Measurements from ENCODE around the gene PILRA. TPM values are rescaled to one million over a fixed set of nuclear protein-coding genes. Genes with fewer than 3 reads are reported as not detected.

PILRA gene
- total and polyA plus RNA-seq, 2 experiments from 2014 or later: 0.38 to 5.3 TPM

DNA sequence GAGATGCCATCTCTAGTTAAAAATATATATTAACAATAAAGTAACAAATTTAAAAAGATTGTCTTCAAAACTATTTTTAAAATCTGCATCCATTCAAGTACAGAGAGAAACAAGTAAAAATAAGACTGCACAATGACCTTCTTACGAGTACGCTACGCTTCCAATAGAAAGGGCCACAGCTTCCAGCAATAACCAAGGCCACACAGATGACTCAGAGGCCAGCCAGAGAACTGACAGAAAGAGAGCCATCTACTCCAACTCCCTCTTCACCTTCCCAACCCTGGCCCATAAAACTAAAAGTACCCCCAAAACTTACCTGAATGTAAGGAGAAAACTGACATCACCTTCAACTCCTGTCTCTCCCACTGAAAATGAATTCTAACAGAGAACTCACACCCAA lies 26.8 kb downstream of the PILRA start (continued):
- TF ChIP-seq, protein P1, sequence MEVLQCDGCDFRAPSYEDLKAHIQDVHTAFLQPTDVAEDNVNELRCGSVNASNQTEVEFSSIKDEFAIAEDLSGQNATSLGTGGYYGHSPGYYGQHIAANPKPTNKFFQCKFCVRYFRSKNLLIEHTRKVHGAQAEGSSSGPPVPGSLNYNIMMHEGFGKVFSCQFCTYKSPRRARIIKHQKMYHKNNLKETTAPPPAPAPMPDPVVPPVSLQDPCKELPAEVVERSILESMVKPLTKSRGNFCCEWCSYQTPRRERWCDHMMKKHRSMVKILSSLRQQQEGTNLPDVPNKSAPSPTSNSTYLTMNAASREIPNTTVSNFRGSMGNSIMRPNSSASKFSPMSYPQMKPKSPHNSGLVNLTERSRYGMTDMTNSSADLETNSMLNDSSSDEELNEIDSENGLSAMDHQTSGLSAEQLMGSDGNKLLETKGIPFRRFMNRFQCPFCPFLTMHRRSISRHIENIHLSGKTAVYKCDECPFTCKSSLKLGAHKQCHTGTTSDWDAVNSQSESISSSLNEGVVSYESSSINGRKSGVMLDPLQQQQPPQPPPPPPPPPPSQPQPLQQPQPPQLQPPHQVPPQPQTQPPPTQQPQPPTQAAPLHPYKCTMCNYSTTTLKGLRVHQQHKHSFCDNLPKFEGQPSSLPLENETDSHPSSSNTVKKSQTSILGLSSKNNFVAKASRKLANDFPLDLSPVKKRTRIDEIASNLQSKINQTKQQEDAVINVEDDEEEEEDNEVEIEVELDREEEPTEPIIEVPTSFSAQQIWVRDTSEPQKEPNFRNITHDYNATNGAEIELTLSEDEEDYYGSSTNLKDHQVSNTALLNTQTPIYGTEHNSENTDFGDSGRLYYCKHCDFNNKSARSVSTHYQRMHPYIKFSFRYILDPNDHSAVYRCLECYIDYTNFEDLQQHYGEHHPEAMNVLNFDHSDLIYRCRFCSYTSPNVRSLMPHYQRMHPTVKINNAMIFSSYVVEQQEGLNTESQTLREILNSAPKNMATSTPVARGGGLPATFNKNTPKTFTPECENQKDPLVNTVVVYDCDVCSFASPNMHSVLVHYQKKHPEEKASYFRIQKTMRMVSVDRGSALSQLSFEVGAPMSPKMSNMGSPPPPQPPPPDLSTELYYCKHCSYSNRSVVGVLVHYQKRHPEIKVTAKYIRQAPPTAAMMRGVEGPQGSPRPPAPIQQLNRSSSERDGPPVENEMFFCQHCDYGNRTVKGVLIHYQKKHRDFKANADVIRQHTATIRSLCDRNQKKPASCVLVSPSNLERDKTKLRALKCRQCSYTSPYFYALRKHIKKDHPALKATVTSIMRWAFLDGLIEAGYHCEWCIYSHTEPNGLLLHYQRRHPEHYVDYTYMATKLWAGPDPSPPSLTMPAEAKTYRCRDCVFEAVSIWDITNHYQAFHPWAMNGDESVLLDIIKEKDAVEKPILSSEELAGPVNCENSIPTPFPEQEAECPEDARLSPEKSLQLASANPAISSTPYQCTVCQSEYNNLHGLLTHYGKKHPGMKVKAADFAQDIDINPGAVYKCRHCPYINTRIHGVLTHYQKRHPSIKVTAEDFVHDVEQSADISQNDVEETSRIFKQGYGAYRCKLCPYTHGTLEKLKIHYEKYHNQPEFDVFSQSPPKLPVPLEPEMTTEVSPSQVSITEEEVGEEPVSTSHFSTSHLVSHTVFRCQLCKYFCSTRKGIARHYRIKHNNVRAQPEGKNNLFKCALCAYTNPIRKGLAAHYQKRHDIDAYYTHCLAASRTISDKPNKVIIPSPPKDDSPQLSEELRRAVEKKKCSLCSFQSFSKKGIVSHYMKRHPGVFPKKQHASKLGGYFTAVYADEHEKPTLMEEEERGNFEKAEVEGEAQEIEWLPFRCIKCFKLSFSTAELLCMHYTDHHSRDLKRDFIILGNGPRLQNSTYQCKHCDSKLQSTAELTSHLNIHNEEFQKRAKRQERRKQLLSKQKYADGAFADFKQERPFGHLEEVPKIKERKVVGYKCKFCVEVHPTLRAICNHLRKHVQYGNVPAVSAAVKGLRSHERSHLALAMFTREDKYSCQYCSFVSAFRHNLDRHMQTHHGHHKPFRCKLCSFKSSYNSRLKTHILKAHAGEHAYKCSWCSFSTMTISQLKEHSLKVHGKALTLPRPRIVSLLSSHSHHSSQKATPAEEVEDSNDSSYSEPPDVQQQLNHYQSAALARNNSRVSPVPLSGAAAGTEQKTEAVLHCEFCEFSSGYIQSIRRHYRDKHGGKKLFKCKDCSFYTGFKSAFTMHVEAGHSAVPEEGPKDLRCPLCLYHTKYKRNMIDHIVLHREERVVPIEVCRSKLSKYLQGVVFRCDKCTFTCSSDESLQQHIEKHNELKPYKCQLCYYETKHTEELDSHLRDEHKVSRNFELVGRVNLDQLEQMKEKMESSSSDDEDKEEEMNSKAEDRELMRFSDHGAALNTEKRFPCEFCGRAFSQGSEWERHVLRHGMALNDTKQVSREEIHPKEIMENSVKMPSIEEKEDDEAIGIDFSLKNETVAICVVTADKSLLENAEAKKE (CRISPR knock-in tag; IDR thresholded peaks at IDR 0.05): no peak
- no peak for TF ChIP-seq EZH2 (IDR thresholded peaks at IDR 0.05; ENCODE audit: low read depth, unreplicated experiment)
- TF ChIP-seq JUNB (IDR thresholded peaks at IDR 0.05; ENCODE audit: unreplicated experiment): no peak
- TF ChIP-seq CREB1 (CRISPR knock-in tag; IDR thresholded peaks at IDR 0.05; ENCODE audit: low read depth): no peak
- TF ChIP-seq ZNF331 (CRISPR knock-in tag; IDR thresholded peaks at IDR 0.05; ENCODE audit: low read depth): no peak
- TF ChIP-seq, protein P2, sequence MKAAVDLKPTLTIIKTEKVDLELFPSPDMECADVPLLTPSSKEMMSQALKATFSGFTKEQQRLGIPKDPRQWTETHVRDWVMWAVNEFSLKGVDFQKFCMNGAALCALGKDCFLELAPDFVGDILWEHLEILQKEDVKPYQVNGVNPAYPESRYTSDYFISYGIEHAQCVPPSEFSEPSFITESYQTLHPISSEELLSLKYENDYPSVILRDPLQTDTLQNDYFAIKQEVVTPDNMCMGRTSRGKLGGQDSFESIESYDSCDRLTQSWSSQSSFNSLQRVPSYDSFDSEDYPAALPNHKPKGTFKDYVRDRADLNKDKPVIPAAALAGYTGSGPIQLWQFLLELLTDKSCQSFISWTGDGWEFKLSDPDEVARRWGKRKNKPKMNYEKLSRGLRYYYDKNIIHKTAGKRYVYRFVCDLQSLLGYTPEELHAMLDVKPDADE (IDR thresholded peaks at IDR 0.05): no peak
- TF ChIP-seq POLR2AphosphoS5 (IDR thresholded peaks at IDR 0.05; ENCODE audit: low read depth): no peak
- TF ChIP-seq NANOG (IDR thresholded peaks at IDR 0.05; ENCODE audit: borderline replicate concordance): no peak

DNA sequence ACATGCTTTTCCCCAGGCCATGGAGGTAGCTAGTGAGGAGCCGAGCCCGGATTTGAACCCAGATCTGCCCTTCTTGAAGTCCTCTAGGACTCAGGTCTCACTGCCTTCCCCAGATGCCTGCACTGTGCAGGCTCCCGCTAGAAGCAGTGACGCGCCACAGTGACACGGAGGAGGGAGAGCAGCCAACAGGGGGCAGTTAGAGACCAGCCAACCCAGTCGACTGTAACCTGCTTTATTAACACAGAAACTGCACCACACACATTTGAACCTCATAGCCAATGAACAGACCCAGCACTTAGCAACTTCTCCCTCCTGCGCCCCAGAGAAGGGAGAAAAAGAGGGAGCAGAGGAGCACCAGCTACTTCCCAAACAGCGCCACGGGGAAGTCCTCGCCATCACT lies 27.4 kb downstream of the PILRA start:
- Histone ChIP-seq H3K36me3 (ENCODE audit: insufficient read depth) (no peaks in the 10 kb centered on the region), H3K9me2 (ENCODE audit: insufficient read depth) (no peaks in the 10 kb centered on the region), H3K79me2 (replicated peaks; ENCODE audit: insufficient read depth) (no peaks in the 10 kb centered on the region), H3K4me3 (no peak overlapping the region), H3K4me1 (ENCODE audit: insufficient read depth) (peaks cover 10% of the 10 kb centered on the region), H4K20me1 (replicated peaks; ENCODE audit: insufficient read depth) (no peaks in the 10 kb centered on the region; the same call in 1 of the 2 replicates), H3K27me3 (ENCODE audit: insufficient read depth) (0 out of 2 replicates have a peak, but pooled peaks cover 8% of the 10 kb centered on the region), H2AFZ (peak overlapping the region; percentile 83), H3F3A (replicated peaks; ENCODE audit: low read depth) (no peaks in the 10 kb centered on the region), H3K4me2 (0 out of 2 replicates have a peak overlapping the region, but pooled peaks have one; percentile 20), H3K27ac (ENCODE audit: low read depth) (no peak overlapping the region)
- Mint-ChIP-seq H3K36me3 (ENCODE audit: low read depth) (no peaks in the 10 kb centered on the region), H3K27ac (no peak overlapping the region), H3K27me3 (ENCODE audit: insufficient read depth, low read depth, poor library complexity) (peaks cover 10% of the 10 kb centered on the region), H3K9me3 (no peaks in the 10 kb centered on the region), H3K4me3 (no peak overlapping the region), H3K4me1 (peaks cover 19% of the 10 kb centered on the region)
- ATAC-seq (peak; percentile 86), DNase-seq (ENCODE audit: low spot score) (peak; percentile 72)
- TF ChIP-seq CREB1 (CRISPR knock-in tag; IDR thresholded peaks at IDR 0.05; ENCODE audit: low read depth): peak; percentile 79
- TF ChIP-seq, protein P3, sequence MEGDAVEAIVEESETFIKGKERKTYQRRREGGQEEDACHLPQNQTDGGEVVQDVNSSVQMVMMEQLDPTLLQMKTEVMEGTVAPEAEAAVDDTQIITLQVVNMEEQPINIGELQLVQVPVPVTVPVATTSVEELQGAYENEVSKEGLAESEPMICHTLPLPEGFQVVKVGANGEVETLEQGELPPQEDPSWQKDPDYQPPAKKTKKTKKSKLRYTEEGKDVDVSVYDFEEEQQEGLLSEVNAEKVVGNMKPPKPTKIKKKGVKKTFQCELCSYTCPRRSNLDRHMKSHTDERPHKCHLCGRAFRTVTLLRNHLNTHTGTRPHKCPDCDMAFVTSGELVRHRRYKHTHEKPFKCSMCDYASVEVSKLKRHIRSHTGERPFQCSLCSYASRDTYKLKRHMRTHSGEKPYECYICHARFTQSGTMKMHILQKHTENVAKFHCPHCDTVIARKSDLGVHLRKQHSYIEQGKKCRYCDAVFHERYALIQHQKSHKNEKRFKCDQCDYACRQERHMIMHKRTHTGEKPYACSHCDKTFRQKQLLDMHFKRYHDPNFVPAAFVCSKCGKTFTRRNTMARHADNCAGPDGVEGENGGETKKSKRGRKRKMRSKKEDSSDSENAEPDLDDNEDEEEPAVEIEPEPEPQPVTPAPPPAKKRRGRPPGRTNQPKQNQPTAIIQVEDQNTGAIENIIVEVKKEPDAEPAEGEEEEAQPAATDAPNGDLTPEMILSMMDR (conservative IDR thresholded peaks at IDR 0.05; ENCODE audit: low read depth in 2 of 2): peak; percentile 58 to 83
- TF ChIP-seq, protein P4, sequence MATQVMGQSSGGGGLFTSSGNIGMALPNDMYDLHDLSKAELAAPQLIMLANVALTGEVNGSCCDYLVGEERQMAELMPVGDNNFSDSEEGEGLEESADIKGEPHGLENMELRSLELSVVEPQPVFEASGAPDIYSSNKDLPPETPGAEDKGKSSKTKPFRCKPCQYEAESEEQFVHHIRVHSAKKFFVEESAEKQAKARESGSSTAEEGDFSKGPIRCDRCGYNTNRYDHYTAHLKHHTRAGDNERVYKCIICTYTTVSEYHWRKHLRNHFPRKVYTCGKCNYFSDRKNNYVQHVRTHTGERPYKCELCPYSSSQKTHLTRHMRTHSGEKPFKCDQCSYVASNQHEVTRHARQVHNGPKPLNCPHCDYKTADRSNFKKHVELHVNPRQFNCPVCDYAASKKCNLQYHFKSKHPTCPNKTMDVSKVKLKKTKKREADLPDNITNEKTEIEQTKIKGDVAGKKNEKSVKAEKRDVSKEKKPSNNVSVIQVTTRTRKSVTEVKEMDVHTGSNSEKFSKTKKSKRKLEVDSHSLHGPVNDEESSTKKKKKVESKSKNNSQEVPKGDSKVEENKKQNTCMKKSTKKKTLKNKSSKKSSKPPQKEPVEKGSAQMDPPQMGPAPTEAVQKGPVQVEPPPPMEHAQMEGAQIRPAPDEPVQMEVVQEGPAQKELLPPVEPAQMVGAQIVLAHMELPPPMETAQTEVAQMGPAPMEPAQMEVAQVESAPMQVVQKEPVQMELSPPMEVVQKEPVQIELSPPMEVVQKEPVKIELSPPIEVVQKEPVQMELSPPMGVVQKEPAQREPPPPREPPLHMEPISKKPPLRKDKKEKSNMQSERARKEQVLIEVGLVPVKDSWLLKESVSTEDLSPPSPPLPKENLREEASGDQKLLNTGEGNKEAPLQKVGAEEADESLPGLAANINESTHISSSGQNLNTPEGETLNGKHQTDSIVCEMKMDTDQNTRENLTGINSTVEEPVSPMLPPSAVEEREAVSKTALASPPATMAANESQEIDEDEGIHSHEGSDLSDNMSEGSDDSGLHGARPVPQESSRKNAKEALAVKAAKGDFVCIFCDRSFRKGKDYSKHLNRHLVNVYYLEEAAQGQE (IDR thresholded peaks at IDR 0.05; ENCODE audit: unreplicated experiment): no peak
